ENCODE results near the gene THSD7A.

GRCh38 chr7:11612737-11613136 is 219.3 kb downstream of the THSD7A start:
- TF ChIP-seq KDM1A (IDR thresholded peaks at IDR 0.05; ENCODE audit: borderline replicate concordance, low read length) = no peak
- no peak for TF ChIP-seq GABPA (IDR thresholded peaks at IDR 0.05; ENCODE audit: borderline replicate concordance, insufficient read depth, low read length)
- TF ChIP-seq JUN (IDR thresholded peaks at IDR 0.05; ENCODE audit: low read depth, low read length) = no peak
- TF ChIP-seq CREB1 (IDR thresholded peaks at IDR 0.05) = no peak
- no peak for TF ChIP-seq ZNF274 (IDR thresholded peaks at IDR 0.05; ENCODE audit: borderline replicate concordance, extremely low read depth, low read length)
- TF ChIP-seq, protein P1, sequence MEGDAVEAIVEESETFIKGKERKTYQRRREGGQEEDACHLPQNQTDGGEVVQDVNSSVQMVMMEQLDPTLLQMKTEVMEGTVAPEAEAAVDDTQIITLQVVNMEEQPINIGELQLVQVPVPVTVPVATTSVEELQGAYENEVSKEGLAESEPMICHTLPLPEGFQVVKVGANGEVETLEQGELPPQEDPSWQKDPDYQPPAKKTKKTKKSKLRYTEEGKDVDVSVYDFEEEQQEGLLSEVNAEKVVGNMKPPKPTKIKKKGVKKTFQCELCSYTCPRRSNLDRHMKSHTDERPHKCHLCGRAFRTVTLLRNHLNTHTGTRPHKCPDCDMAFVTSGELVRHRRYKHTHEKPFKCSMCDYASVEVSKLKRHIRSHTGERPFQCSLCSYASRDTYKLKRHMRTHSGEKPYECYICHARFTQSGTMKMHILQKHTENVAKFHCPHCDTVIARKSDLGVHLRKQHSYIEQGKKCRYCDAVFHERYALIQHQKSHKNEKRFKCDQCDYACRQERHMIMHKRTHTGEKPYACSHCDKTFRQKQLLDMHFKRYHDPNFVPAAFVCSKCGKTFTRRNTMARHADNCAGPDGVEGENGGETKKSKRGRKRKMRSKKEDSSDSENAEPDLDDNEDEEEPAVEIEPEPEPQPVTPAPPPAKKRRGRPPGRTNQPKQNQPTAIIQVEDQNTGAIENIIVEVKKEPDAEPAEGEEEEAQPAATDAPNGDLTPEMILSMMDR (IDR thresholded peaks at IDR 0.05; ENCODE audit: control extremely low read depth in 1 of 3, insufficient read depth in 1 of 3, low read depth in 1 of 3, low read length in 3 of 3) = no peak
- no peak for TF ChIP-seq POLR2A (IDR thresholded peaks at IDR 0.05; ENCODE audit: control extremely low read depth in 1 of 2, low read depth in 2 of 2, low read length in 2 of 2)
- TF ChIP-seq TAF1 (IDR thresholded peaks at IDR 0.05; ENCODE audit: low read depth, low read length) = no peak
- TF ChIP-seq FOSL1 (IDR thresholded peaks at IDR 0.05; ENCODE audit: insufficient read depth, low read depth, low read length) = no peak
- no peak for TF ChIP-seq SP1 (IDR thresholded peaks at IDR 0.05; ENCODE audit: low read depth, low read length)
- no peak for TF ChIP-seq RAD21 (IDR thresholded peaks at IDR 0.05 in 1 of 2, conservative IDR thresholded peaks at IDR 0.05 in 1 of 2; ENCODE audit: low read depth in 2 of 2, low read length in 2 of 2)
- TF ChIP-seq MAFK (IDR thresholded peaks at IDR 0.05; ENCODE audit: low read depth, low read length) = no peak

All from H1 (cell line).